HCT116 (cell line): ENCODE results near the gene TAX1BP1. TPM values are rescaled to one million over a fixed set of nuclear protein-coding genes. Genes with fewer than 3 reads are reported as not detected.

Experiments
- ATAC-seq: fragments of 200-7000 bp; cut with Tn5 transposase; 2 replicates; pipeline ENCODE4 v1.9.1; 2020; ENCODE audit warnings: mild to moderate bottlenecking, moderate library complexity
- BruUV-seq: library from RNA; stranded (reverse); fragments of 400-500 nt; replicated peaks from 2 replicates; lab custom pipeline; 2021; lab: Mats Ljungman, UMichigan
- CTCF ChIA-PET: fragments of 300-600 bp; sonication (Branson Sonifier 250); formaldehyde crosslinking; loops from one replicate; lab custom pipeline; 2021; ENCODE audit warnings: antibody characterized with exemption; lab: Charles Lee
- POLR2A ChIA-PET: fragments of 300-600, 350-600 bp; sonication (Branson Sonifier 250); formaldehyde crosslinking; loops from one replicate; lab custom pipeline; 2021; ENCODE audit warnings: antibody characterized with exemption; lab: Charles Lee
- RAD21 ChIA-PET, 2 experiments: fragments of 300-600 bp; sonication (Branson Sonifier 250); formaldehyde crosslinking; loops; one replicate each; lab custom pipeline; 2023; ENCODE audit warnings: low total read pairs in 2 of 2; ENCODE audit not compliant: uncharacterized antibody in 2 of 2, unreplicated experiment in 2 of 2, low non-redundant PET in 1 of 2; lab: Charles Lee
- DNase-seq: peaks from one replicate; pipeline ENCODE4 v3.0.0-alpha.2; 2010; ENCODE audit warnings: low read depth, low spot score
- H2AFZ ChIP-seq: fragments of 200-600 bp; shearing (Covaris generic), sonication (generic); 2 replicates; pipeline ENCODE4 v1.6.1; 2017; ENCODE audit warnings: low read depth, mixed run types, mixed read lengths, antibody characterized with exemption, low read length; ENCODE audit not compliant: poor library complexity, severe bottlenecking
- H3K27ac ChIP-seq: 2 replicates; pipeline ENCODE4 v1.5.1; 2012; ENCODE audit warnings: low read depth, low read length
- H3K27me3 ChIP-seq: fragments of 200-600 bp; sonication (generic); 2 replicates; pipeline ENCODE4 v1.6.1; 2016; ENCODE audit warnings: mixed run types, low read length, mixed read lengths; ENCODE audit not compliant: insufficient read depth
- H3K36me3 ChIP-seq, 2 experiments: fragments of 200-500 bp in 1 of 2; fragments of 200-600 bp in 1 of 2; sonication (Bioruptor generic) in 1 of 2; sonication (generic) in 1 of 2; 2 replicates each; pipeline versions ENCODE4 v1.5.1 to v1.6.1; 2014 to 2016; ENCODE audit warnings: low read length in 2 of 2, inconsistent platforms in 1 of 2, mixed read lengths in 1 of 2, mixed run types in 1 of 2; ENCODE audit not compliant: insufficient read depth in 2 of 2, control insufficient read depth in 1 of 2
- H3K4me1 ChIP-seq, 2 experiments: fragments of 200-600 bp in 1 of 2; sonication (generic) in 1 of 2; 2 replicates each; pipeline versions ENCODE4 v1.5.1 to v1.6.1; 2012 to 2017; ENCODE audit warnings: low read length in 2 of 2, inconsistent platforms in 1 of 2, mild to moderate bottlenecking in 1 of 2, mixed read lengths in 1 of 2, mixed run types in 1 of 2, moderate library complexity in 1 of 2; ENCODE audit not compliant: insufficient read depth in 2 of 2, control insufficient read depth in 1 of 2
- H3K4me2 ChIP-seq: fragments of 200-600 bp; sonication (generic); 2 replicates; pipeline ENCODE4 v1.6.1; 2017; ENCODE audit warnings: mixed run types, low read length, mixed read lengths
- H3K4me3 ChIP-seq, 2 experiments: fragments of 200-600 bp in 1 of 2; sonication (generic) in 1 of 2; replicated peaks in 1 of 2; 2 replicates each; pipeline ENCODE4 v1.5.1; 2011 to 2016; ENCODE audit warnings: low read length in 2 of 2, control low read depth in 1 of 2, low read depth in 1 of 2, mild to moderate bottlenecking in 1 of 2, mixed read lengths in 1 of 2, mixed run types in 1 of 2
- H3K79me2 ChIP-seq: fragments of 200-600 bp; sonication (generic); 2 replicates; pipeline ENCODE4 v1.6.1; 2017; ENCODE audit warnings: mild to moderate bottlenecking, mixed run types, low read length, moderate library complexity, mixed read lengths; ENCODE audit not compliant: insufficient read depth
- H3K9ac ChIP-seq: fragments of 200-600 bp; sonication (generic); 2 replicates; pipeline ENCODE4 v1.6.1; 2016; ENCODE audit warnings: low read length, mixed read lengths
- H3K9me2 ChIP-seq: fragments of 200-600 bp; sonication (generic), shearing (Covaris generic); 2 replicates; pipeline ENCODE4 v1.6.1; 2017; ENCODE audit warnings: mixed run types, mild to moderate bottlenecking, moderate library complexity; ENCODE audit not compliant: insufficient read depth
- H3K9me3 ChIP-seq, 2 experiments: fragments of 200-500 bp in 1 of 2; fragments of 200-600 bp in 1 of 2; sonication (Bioruptor generic) in 1 of 2; sonication (generic) in 1 of 2; 2 replicates each; pipeline ENCODE4 v1.6.1; 2014 to 2017; ENCODE audit warnings: low read length in 2 of 2, mixed read lengths in 2 of 2, inconsistent platforms in 1 of 2, low read depth in 1 of 2, mild to moderate bottlenecking in 1 of 2, mixed run types in 1 of 2, moderate library complexity in 1 of 2; ENCODE audit not compliant: control insufficient read depth in 1 of 2, insufficient read depth in 1 of 2
- H4K20me1 ChIP-seq: fragments of 200-600 bp; sonication (generic), shearing (Covaris generic); 2 replicates; pipeline ENCODE4 v1.6.1; 2017; ENCODE audit warnings: mixed run types, mild to moderate bottlenecking, moderate library complexity; ENCODE audit not compliant: insufficient read depth
- ATF3 ChIP-seq: IDR thresholded peaks from 2 replicates; pipeline ENCODE4 v1.6.1; 2012
- CBX3 ChIP-seq: IDR thresholded peaks from 2 replicates; pipeline ENCODE4 v1.6.1; 2012; ENCODE audit warnings: low read depth
- CEBPB ChIP-seq: IDR thresholded peaks from 2 replicates; pipeline ENCODE4 v1.6.1; 2012; ENCODE audit warnings: low read depth
- CTCF ChIP-seq, 3 experiments: fragments of 200-600 bp in 1 of 3; sonication (generic) in 1 of 3; IDR thresholded peaks in 2 of 3; conservative IDR thresholded peaks in 1 of 3; 2 replicates each; pipeline ENCODE4 v1.5.1; 2012 to 2017; ENCODE audit warnings: low read depth in 2 of 3, low read length in 2 of 3, antibody characterized with exemption in 1 of 3, borderline replicate concordance in 1 of 3, control low read depth in 1 of 3, mild to moderate bottlenecking in 1 of 3, mixed read lengths in 1 of 3, mixed run types in 1 of 3, moderate library complexity in 1 of 3; ENCODE audit not compliant: insufficient read depth in 1 of 3
- EGR1 ChIP-seq: IDR thresholded peaks from 2 replicates; pipeline ENCODE4 v1.6.1; 2012; ENCODE audit warnings: low read depth
- ELF1 ChIP-seq: IDR thresholded peaks from 2 replicates; pipeline ENCODE4 v1.6.1; 2012; ENCODE audit warnings: low read depth, borderline replicate concordance
- EZH2 ChIP-seq: fragments of 200-600 bp; sonication (generic); IDR thresholded peaks from 2 replicates; pipeline ENCODE4 v1.6.1; 2017; ENCODE audit warnings: antibody characterized with exemption, mixed run types
- FOSL1 ChIP-seq: IDR thresholded peaks from 2 replicates; pipeline ENCODE4 v1.6.1; 2012; ENCODE audit warnings: low read depth
- JUND ChIP-seq: IDR thresholded peaks from 2 replicates; pipeline ENCODE4 v1.6.1; 2012
- MAX ChIP-seq: IDR thresholded peaks from 2 replicates; pipeline ENCODE4 v1.6.1; 2012
- POLR2A ChIP-seq: IDR thresholded peaks from 2 replicates; pipeline ENCODE4 v1.7.0; 2011; ENCODE audit warnings: borderline replicate concordance; ENCODE audit not compliant: insufficient read depth, insufficient read length; ENCODE audit errors: extremely low read depth
- POLR2AphosphoS5 ChIP-seq: IDR thresholded peaks from 2 replicates; pipeline ENCODE4 v1.6.1; 2011; ENCODE audit warnings: mild to moderate bottlenecking, low read depth, low read length, moderate library complexity
- REST ChIP-seq: IDR thresholded peaks from 2 replicates; pipeline ENCODE4 v1.6.1; 2012; ENCODE audit warnings: low read depth
- SIN3A ChIP-seq: IDR thresholded peaks from 2 replicates; pipeline ENCODE4 v1.6.1; 2012; ENCODE audit warnings: low read depth
- SP1 ChIP-seq: IDR thresholded peaks from 2 replicates; pipeline ENCODE4 v1.6.1; 2012; ENCODE audit warnings: low read depth
- SRF ChIP-seq: IDR thresholded peaks from 2 replicates; pipeline ENCODE4 v1.6.1; 2012; ENCODE audit warnings: low read depth
- TCF7L2 ChIP-seq: IDR thresholded peaks from 2 replicates; pipeline ENCODE4 v1.7.0; 2011; ENCODE audit warnings: borderline replicate concordance, inconsistent platforms; ENCODE audit not compliant: insufficient read depth, insufficient read length; ENCODE audit errors: extremely low read depth
- YY1 ChIP-seq: IDR thresholded peaks from 2 replicates; pipeline ENCODE4 v1.6.1; 2011; ENCODE audit warnings: low read length, low read depth, moderate library complexity, mild to moderate bottlenecking; ENCODE audit not compliant: insufficient replicate concordance; ENCODE audit errors: extremely low read depth
- ZFX ChIP-seq: fragments of 450-650 bp; IDR thresholded peaks from 2 replicates; pipeline ENCODE4 v1.6.1; 2017
- ZNF274 ChIP-seq: fragments of 200-500 bp; sonication (Bioruptor generic); IDR thresholded peaks from 2 replicates; pipeline ENCODE4 v1.6.1; 2014; ENCODE audit warnings: mild to moderate bottlenecking, low read depth, low read length, inconsistent platforms
- intact Hi-C: fragments of 100-400 bp; cut with micrococcal nuclease; formaldehyde crosslinking; loops from 2 replicates; pipeline ENCODE4 v1.10.0; 2022
- total RNA-seq: library from RNA; stranded (reverse); gene quantifications from one replicate; pipeline ENCODE4 v1.2.1, GENCODE V29; 2021; ENCODE audit not compliant: unreplicated experiment

TAX1BP1 gene
- total RNA-seq, 1 experiment from 2014 or later: 68.1 TPM

GRCh38 chr7:27871086-27871485 lies 131.1 kb downstream of the TAX1BP1 start:
- Histone ChIP-seq H4K20me1 (no peaks in the 10 kb centered on the region), H3K36me3 (no peaks in the 10 kb centered on the region), H3K79me2 (no peaks in the 10 kb centered on the region), H3K4me2 (no peak overlapping the region), H3K27me3 (no peaks in the 10 kb centered on the region), H3K4me1 (peaks cover 6 to 8% of the 10 kb centered on the region in 2 experiments; a peak in 2 of 4 replicates), H3K9me2 (no peaks in the 10 kb centered on the region), H2AFZ (no peak overlapping the region), H3K27ac (no peak overlapping the region), H3K9ac (no peak overlapping the region), H3K9me3 (no peaks in the 10 kb centered on the region), H3K4me3 (no peak overlapping the region)
- intact Hi-C loops: no loop called here
- no peak for TF ChIP-seq REST
- no peak for TF ChIP-seq ELF1
- no peak for TF ChIP-seq JUND
- TF ChIP-seq SRF: no peak
- no peak for TF ChIP-seq ZFX
- TF ChIP-seq POLR2A: no peak
- no peak for TF ChIP-seq ATF3
- TF ChIP-seq FOSL1: no peak
- TF ChIP-seq YY1: no peak
- no peak for TF ChIP-seq CBX3
- TF ChIP-seq ZNF274: no peak
- no peak for TF ChIP-seq SIN3A
- TF ChIP-seq EGR1: no peak
- no peak for TF ChIP-seq SP1
- TF ChIP-seq CTCF (IDR thresholded peaks at IDR 0.05 in 2 of 3, conservative IDR thresholded peaks at IDR 0.05 in 1 of 3; ENCODE audit: borderline replicate concordance in 1 of 3, insufficient read depth in 1 of 3, low read depth in 2 of 3, low read length in 2 of 3): no peak
- no peak for TF ChIP-seq POLR2AphosphoS5
- TF ChIP-seq MAX: no peak
- TF ChIP-seq EZH2: no peak
- no peak for TF ChIP-seq TCF7L2
- no peak for TF ChIP-seq CEBPB
- DNase-seq (no peak), ATAC-seq (no peak)
- ChIA-PET POLR2A (no interaction called here), CTCF (no interaction called here), RAD21 (no interaction called here)
- BruUV-seq: no TSS peak
